Subcutaneous abdominal adipose tissue (tissue), 5 donors: ENCODE measurements around the gene NKAIN2.

Experiments
- H3K27ac ChIP-seq: one replicate; pipeline ENCODE4 v1.7.0; 2013; ENCODE audit warnings: low read depth, mild to moderate bottlenecking, inconsistent platforms, low read length, moderate library complexity
- H3K27me3 ChIP-seq, 5 donors: one replicate each; pipeline ENCODE4 v1.7.0; 2013; ENCODE audit warnings: low read length in 5 of 5, inconsistent platforms in 1 of 5; ENCODE audit not compliant: control insufficient read depth in 5 of 5, insufficient read depth in 4 of 5
- H3K36me3 ChIP-seq, 5 donors: one replicate each; pipeline ENCODE4 v1.7.0; 2013; ENCODE audit warnings: low read length in 5 of 5; ENCODE audit not compliant: control insufficient read depth in 5 of 5, insufficient read depth in 5 of 5
- H3K4me1 ChIP-seq, 5 donors: one replicate each; pipeline ENCODE4 v1.7.0; 2013; ENCODE audit warnings: low read length in 5 of 5, mild to moderate bottlenecking in 3 of 5, moderate library complexity in 1 of 5; ENCODE audit not compliant: control insufficient read depth in 5 of 5, insufficient read depth in 5 of 5
- H3K4me3 ChIP-seq, 5 donors: one replicate each; pipeline ENCODE4 v1.7.0; 2013; ENCODE audit warnings: low read length in 5 of 5, low read depth in 1 of 5
- H3K9ac ChIP-seq, 5 donors: one replicate each; pipeline ENCODE4 v1.7.0; 2013; ENCODE audit warnings: low read length in 5 of 5, mild to moderate bottlenecking in 4 of 5, moderate library complexity in 3 of 5
- H3K9me3 ChIP-seq, 5 donors: one replicate each; pipeline ENCODE4 v1.7.0; 2013; ENCODE audit warnings: low read length in 5 of 5; ENCODE audit not compliant: control insufficient read depth in 5 of 5
- donor health status: healthy.
- donor health status: healthy.
- donor health status: healthy.
- donor health status: healthy.
- donor health status: healthy.

NKAIN2 gene

GRCh38 chr6:124872361-124873065 lies 1068.8 kb downstream of the NKAIN2 start:
- no peak overlapping the region for H3K9ac ChIP-seq
- H3K4me1 ChIP-seq = peaks cover 0 to 4% (median 0%) of the 10 kb centered on the region in 5 donors
- no peak overlapping the region for H3K27ac ChIP-seq
- H3K36me3 ChIP-seq = no peaks in the 10 kb centered on the region
- no peaks in the 10 kb centered on the region for H3K27me3 ChIP-seq
- no peaks in the 10 kb centered on the region for H3K9me3 ChIP-seq
- no peak overlapping the region for H3K4me3 ChIP-seq

DNA sequence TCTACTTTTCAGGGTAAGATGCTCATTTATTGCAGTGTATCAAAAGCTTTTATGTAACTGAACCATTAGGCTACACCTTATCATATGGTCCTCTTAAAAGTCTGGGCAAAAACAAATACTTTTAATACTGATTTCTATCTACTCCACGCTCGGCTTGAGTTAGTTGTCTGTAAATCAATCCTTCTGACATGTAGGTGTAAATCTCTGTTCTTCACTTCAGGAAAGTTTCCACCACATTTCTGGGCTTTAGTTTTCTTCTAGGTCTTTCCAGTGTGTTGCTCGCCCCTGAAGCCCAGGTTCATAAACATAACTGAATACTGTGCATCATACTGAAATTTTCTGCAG lies 1069.4 kb downstream of the NKAIN2 start:
- peaks cover 0 to 4% (median 0%) of the 10 kb centered on the region in 5 donors for H3K4me1 ChIP-seq
- no peaks in the 10 kb centered on the region for H3K27me3 ChIP-seq
- no peak overlapping the region for H3K9ac ChIP-seq
- no peaks in the 10 kb centered on the region for H3K36me3 ChIP-seq
- H3K9me3 ChIP-seq = no peaks in the 10 kb centered on the region
- no peak overlapping the region for H3K27ac ChIP-seq
- no peak overlapping the region for H3K4me3 ChIP-seq
